ENCODE data around the gene PDE1A. TPM values are rescaled to one million over a fixed set of nuclear protein-coding genes. Genes with fewer than 3 reads are reported as not detected.

PDE1A gene
- total RNA-seq, 4 donors from 2014 or later, result 2.9 to 14.4 (median 4.4) TPM

GRCh38 chr2:182359990-182360662 is 66.7 kb downstream of the PDE1A start:
- in situ Hi-C loops (cut with MboI; ENCODE audit: low sequenced_read_pairs in 4 of 4) (no loop called here), intact Hi-C loops (cut with DNase I; ENCODE audit: low total_unique reads) (no loop called here)
- Histone ChIP-seq H3K36me3 (no peaks in the 10 kb centered on the region), H3K4me3 (no peak overlapping the region), H3K4me1 (no peaks in the 10 kb centered on the region), H3K9me3 (no peaks in the 10 kb centered on the region), H3K27ac (peak overlapping the region; percentile 26 to 43 (median 32)), H3K27me3 (no peaks in the 10 kb centered on the region)
- ATAC-seq (no peak), DNase-seq (no peak)
- TF ChIP-seq CTCF (IDR thresholded peaks at IDR 0.05 in 4 of 5, conservative IDR thresholded peaks at IDR 0.05 in 1 of 5) (no peak), POLR2A (IDR thresholded peaks at IDR 0.05) (no peak)

- Histone ChIP-seq H3K27me3 (no peaks in the 10 kb centered on the region), H3K4me1 (no peaks in the 10 kb centered on the region), H3K36me3 (no peaks in the 10 kb centered on the region), H3K27ac (peak overlapping the region; percentile 26 to 43 (median 32)), H3K4me3 (no peak overlapping the region), H3K9me3 (no peaks in the 10 kb centered on the region)
- DNase-seq (no peak), ATAC-seq (no peak)
- TF ChIP-seq CTCF (IDR thresholded peaks at IDR 0.05 in 4 of 5, conservative IDR thresholded peaks at IDR 0.05 in 1 of 5) (no peak), POLR2A (IDR thresholded peaks at IDR 0.05) (no peak)
- intact Hi-C loops (cut with DNase I; ENCODE audit: low total_unique reads) (no loop called here), in situ Hi-C loops (cut with MboI; ENCODE audit: low sequenced_read_pairs in 4 of 4) (no loop called here)
Observed at GRCh38 chr2:182359027-182359989, 67.5 kb downstream of the PDE1A start.

DNA sequence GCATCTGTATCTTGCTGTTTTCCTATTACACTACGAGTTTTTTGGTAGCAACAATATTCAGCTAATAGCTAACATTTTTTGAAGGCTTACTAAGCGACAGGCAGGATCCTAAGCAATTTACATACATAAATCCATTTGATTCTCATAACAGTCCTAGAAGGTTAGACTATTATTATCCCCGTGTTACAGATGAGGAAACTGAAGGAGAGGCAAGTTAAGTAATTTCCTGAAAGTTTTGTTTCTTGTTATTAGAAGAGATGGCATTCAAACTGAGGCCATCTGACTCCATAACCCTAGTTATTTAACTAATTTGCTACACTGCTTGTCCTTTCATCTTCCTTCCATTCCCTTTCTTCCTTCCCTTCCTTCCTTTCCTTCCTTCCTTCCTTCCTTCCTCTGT is 68.2 kb downstream of the PDE1A start:
- in situ Hi-C loops (cut with MboI; ENCODE audit: low sequenced_read_pairs in 4 of 4) (no loop called here), intact Hi-C loops (cut with DNase I; ENCODE audit: low total_unique reads) (no loop called here)
- Histone ChIP-seq H3K4me3 (no peak overlapping the region), H3K27me3 (no peaks in the 10 kb centered on the region), H3K9me3 (no peaks in the 10 kb centered on the region), H3K27ac (peak overlapping the region in 2 of 4 donors; percentile 26 to 37), H3K4me1 (no peaks in the 10 kb centered on the region), H3K36me3 (no peaks in the 10 kb centered on the region)
- no peak for DNase-seq
- ATAC-seq, result no peak
- no peak for TF ChIP-seq CTCF (IDR thresholded peaks at IDR 0.05 in 4 of 5, conservative IDR thresholded peaks at IDR 0.05 in 1 of 5)
- no peak for TF ChIP-seq POLR2A (IDR thresholded peaks at IDR 0.05)

DNA sequence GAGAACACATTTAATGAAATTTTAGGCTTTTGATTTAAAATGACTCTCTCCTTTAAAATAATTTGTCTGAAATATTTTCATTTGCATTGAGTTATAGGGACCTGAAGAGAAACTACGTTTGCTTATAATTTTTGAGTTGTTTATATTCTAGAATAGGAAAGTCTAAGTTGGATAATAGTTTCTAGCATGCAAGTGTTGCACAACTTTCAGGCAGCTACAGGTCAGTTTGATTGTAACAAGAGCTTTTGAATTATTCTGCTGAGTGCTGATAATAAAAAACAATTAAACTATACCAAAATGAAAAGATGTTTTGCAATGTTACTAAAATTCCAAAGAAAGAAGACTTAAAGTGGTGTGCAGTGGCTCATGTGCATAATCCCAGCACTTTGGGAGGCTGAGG is 71.0 kb downstream of the PDE1A start:
- Histone ChIP-seq H3K27ac (no peak overlapping the region), H3K4me1 (no peaks in the 10 kb centered on the region), H3K36me3 (no peaks in the 10 kb centered on the region), H3K9me3 (no peaks in the 10 kb centered on the region), H3K27me3 (no peaks in the 10 kb centered on the region), H3K4me3 (no peak overlapping the region)
- TF ChIP-seq CTCF (IDR thresholded peaks at IDR 0.05 in 4 of 5, conservative IDR thresholded peaks at IDR 0.05 in 1 of 5) (no peak), POLR2A (IDR thresholded peaks at IDR 0.05) (no peak)
- in situ Hi-C loops (cut with MboI; ENCODE audit: low sequenced_read_pairs in 4 of 4) (no loop called here), intact Hi-C loops (cut with DNase I; ENCODE audit: low total_unique reads) (no loop called here)
- no peak for DNase-seq
- no peak for ATAC-seq
